Mesothelial cell of epicardium (in vitro differentiated cells): ENCODE data around the gene DNAH8. TPM values are rescaled to one million over a fixed set of nuclear protein-coding genes. Genes with fewer than 3 reads are reported as not detected.

ENCODE experiments used
- DNase-seq, 2 experiments: peaks; one replicate each; pipeline ENCODE4 v3.0.0; 2021; ENCODE audit warnings: low spot score in 2 of 2; ENCODE audit not compliant: unreplicated experiment in 2 of 2
- H3K27ac Mint-ChIP-seq: 2 replicates; pipeline ENCODE4 v1.8.0; 2021; ENCODE audit warnings: mixed read lengths
- H3K27me3 Mint-ChIP-seq: 2 replicates; pipeline ENCODE4 v1.8.0; 2021; ENCODE audit warnings: low read depth, mixed read lengths
- H3K36me3 Mint-ChIP-seq: 2 replicates; pipeline ENCODE4 v1.8.0; 2021; ENCODE audit warnings: mixed read lengths
- H3K4me1 Mint-ChIP-seq: 2 replicates; pipeline ENCODE4 v1.8.0; 2021; ENCODE audit warnings: mixed read lengths
- H3K4me3 Mint-ChIP-seq: 2 replicates; pipeline ENCODE4 v1.8.0; 2021; ENCODE audit warnings: mild to moderate bottlenecking, moderate library complexity, mixed read lengths
- H3K9me3 Mint-ChIP-seq: 2 replicates; pipeline ENCODE4 v1.8.0; 2021; ENCODE audit warnings: mixed read lengths
- CTCF ChIP-seq: fragments of 200-600 bp; sonication (generic); IDR thresholded peaks from one replicate; pipeline ENCODE4 v1.5.0; 2021; ENCODE audit warnings: antibody characterized with exemption; ENCODE audit not compliant: unreplicated experiment
- total RNA-seq: library from RNA; stranded (reverse); gene quantifications from 3 replicates; pipeline ENCODE4 v1.2.1, GENCODE V29; 2021

Gene DNAH8
- total RNA-seq, 1 donor from 2014 or later, result 0.25 TPM

- TF ChIP-seq CTCF, result no peak
- DNase-seq, result no peak
- Mint-ChIP-seq H3K9me3 (peaks cover 7% of the 10 kb centered on the region), H3K27ac (no peak overlapping the region), H3K4me1 (no peaks in the 10 kb centered on the region), H3K27me3 (peaks cover 90% of the 10 kb centered on the region), H3K36me3 (no peaks in the 10 kb centered on the region), H3K4me3 (no peak overlapping the region)
Measured at GRCh38 chr6:39003492-39003891, 288.4 kb downstream of the DNAH8 start.

GRCh38 chr6:39004801-39005200 is 289.7 kb downstream of the DNAH8 start:
- no peak for DNase-seq
- TF ChIP-seq CTCF, result no peak
- H3K4me3 Mint-ChIP-seq, result no peak overlapping the region
- H3K27ac Mint-ChIP-seq, result no peak overlapping the region
- H3K9me3 Mint-ChIP-seq, result peaks cover 7% of the 10 kb centered on the region
- peaks cover 90% of the 10 kb centered on the region for H3K27me3 Mint-ChIP-seq
- no peaks in the 10 kb centered on the region for H3K36me3 Mint-ChIP-seq
- H3K4me1 Mint-ChIP-seq, result no peaks in the 10 kb centered on the region

DNA sequence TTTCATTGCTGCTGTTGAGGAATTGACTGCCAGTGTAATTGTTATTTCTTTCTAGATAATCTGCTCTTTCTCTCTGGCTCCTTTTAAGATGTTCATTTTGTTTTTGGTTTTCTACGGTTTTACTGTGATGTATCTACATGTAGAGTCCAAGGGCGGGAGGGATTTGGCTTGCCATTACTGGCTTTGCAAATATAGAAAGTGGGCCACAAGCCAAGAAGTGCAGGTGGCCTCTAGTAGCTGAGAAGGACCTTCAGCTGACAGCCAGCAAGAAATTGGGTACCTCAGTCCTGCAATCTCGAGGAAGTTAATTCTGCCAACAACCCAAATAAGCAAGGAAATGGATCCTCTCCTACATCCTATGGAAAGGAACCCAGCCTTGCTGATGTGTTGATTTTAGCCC is 290.7 kb downstream of the DNAH8 start:
- Mint-ChIP-seq H3K4me3 (no peak overlapping the region), H3K36me3 (no peaks in the 10 kb centered on the region), H3K27ac (no peak overlapping the region), H3K4me1 (no peaks in the 10 kb centered on the region), H3K9me3 (peaks cover 7% of the 10 kb centered on the region), H3K27me3 (peaks cover 90% of the 10 kb centered on the region)
- DNase-seq, result no peak
- no peak for TF ChIP-seq CTCF

DNA sequence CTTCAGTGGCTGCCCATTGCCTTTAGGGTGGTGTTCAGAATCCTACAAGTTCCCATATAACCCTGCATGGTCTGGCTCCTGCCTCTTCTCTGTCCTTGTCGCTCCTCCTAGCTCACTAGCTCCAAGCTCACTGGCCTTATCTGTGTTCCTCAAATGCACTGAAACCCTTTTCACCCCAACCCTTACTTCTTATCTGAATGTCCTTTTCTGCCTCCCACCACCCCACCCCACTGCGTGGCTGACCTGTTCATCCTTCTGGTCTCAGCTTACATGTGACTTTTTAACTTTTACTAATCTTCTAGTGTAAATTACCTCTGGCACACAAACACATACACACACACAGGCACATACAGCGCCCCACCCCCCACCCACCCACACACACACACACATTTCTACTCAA is 292.5 kb downstream of the DNAH8 start:
- Mint-ChIP-seq H3K9me3 (peaks cover 7% of the 10 kb centered on the region), H3K36me3 (no peaks in the 10 kb centered on the region), H3K4me3 (no peak overlapping the region), H3K27me3 (peaks cover 89% of the 10 kb centered on the region), H3K4me1 (no peaks in the 10 kb centered on the region), H3K27ac (no peak overlapping the region)
- no peak for TF ChIP-seq CTCF
- DNase-seq, result no peak

- H3K36me3 Mint-ChIP-seq, result no peaks in the 10 kb centered on the region
- H3K4me3 Mint-ChIP-seq, result no peak overlapping the region
- DNase-seq, result no peak
- H3K27me3 Mint-ChIP-seq, result peaks cover 91% of the 10 kb centered on the region
- TF ChIP-seq CTCF, result no peak
- peaks cover 7% of the 10 kb centered on the region for H3K9me3 Mint-ChIP-seq
- H3K4me1 Mint-ChIP-seq, result no peaks in the 10 kb centered on the region
- H3K27ac Mint-ChIP-seq, result no peak overlapping the region
Measured at GRCh38 chr6:39008737-39009136, 293.6 kb downstream of the DNAH8 start.

- H3K4me3 Mint-ChIP-seq, result no peak overlapping the region
- TF ChIP-seq CTCF, result no peak
- no peak for DNase-seq
- no peaks in the 10 kb centered on the region for H3K36me3 Mint-ChIP-seq
- H3K9me3 Mint-ChIP-seq, result peaks cover 7% of the 10 kb centered on the region
- peaks cover 91% of the 10 kb centered on the region for H3K27me3 Mint-ChIP-seq
- no peak overlapping the region for H3K27ac Mint-ChIP-seq
- no peaks in the 10 kb centered on the region for H3K4me1 Mint-ChIP-seq
Measured at GRCh38 chr6:39009476-39009875, 294.4 kb downstream of the DNAH8 start.
